HG03025 (cell line): ENCODE data around the gene FAM200C.

Experiments used
- ATAC-seq: cut with Tn5 transposase; IDR thresholded peaks from one replicate; pipeline ENCODE4 v1.9.1; 2021; ENCODE audit warnings: mild to moderate bottlenecking, moderate library complexity; ENCODE audit not compliant: unreplicated experiment, low FRiP score

Gene FAM200C

DNA sequence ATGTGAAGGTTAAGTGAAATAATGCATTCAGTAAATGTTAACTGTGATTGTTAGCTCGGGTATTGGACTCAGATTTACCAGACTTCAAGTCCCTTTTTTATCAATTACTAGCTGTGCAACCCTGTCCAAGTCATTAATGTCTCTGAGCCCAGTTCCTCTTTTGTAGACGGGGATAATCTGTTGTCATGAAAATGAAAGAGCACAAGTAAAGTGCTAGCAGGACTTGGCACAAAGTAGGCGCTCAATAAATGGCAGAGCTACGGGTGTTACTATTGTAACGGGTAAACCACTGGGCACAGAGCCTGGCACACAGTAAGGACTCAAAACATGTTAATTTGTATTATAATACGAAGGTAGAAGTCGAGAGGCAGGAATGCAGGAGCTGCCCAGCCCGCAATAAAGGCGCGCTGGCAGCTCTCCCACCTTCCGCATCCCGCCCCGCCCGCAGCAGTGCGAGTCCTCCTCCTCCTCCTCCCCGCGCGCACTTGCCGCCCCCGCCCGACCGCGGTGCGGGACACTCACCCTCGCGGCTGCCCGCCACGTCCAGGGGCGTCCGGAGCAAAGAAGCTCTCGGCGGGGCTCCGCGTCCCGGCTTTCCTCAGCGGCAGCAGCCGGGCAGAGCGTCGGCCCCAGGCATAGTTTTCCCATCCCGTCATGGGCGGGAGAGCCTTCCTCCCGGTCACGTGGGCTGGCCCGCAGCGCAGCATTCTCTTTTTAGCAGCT lies 29.7 kb downstream of the FAM200C start, which contains the start of gene C1QTNF2:
C1QTNF2 (minus strand) TSS at position 637 of the 723 bp plus-strand sequence. CDS start 15,615 bp downstream, outside the sequence.
- ATAC-seq = no peak

DNA sequence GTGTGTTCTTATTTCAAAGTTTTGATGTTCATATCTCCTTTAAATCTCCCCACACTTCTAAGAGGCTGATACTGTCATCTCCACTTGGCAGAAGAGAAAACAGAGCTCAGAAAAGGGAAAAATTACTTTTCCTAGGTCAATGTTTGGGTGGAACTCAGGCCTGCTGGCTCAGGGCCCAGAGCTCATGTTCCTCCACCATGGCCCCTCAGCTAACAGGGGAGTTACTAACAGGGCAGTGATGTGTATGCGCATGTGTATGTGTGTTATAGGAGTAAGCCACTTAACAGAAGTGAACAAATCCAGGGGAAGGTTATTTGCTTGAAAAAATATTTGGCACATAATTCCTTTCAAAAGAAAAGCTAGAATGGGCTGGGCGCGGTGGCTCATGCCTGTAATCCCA lies 32.0 kb downstream of the FAM200C start:
- no peak for ATAC-seq

DNA sequence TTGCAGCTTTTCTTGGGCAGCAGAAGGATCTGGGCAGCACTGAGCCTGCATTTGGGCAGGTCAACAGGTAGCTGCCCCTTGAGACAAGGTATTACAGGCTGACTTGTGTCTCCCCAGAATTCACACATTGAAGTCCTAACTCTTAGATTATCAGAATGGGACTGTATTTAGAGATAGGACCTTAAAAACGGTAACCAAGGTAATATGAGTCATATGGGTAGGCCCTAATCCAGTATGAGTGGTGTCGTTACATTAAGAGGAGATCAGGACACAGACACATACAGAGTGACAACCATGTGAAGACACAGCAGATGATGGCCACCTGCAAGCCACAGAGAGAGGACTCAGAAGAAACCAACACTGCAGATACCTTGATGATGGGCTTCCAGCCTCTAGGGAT lies 32.6 kb downstream of the FAM200C start:
- ATAC-seq = no peak

DNA sequence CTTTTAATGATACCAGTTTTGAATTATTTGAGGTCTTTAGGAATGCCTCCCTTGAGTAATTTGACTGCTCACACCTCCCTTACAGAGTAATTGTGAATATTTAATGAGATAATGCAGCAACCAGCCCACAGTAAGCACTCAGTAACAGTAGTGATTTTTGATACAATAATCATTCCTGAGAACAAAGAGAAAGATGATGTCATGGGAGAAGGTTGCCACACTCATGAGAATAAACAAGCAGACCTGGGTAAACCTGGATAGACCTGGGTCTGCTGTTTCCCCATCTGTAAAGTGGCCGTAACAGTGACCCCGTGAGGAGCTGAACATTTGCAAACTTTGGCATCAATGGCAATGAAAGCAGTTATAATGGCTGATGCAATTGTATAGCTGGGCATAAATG lies 33.6 kb downstream of the FAM200C start:
- ATAC-seq = no peak

DNA sequence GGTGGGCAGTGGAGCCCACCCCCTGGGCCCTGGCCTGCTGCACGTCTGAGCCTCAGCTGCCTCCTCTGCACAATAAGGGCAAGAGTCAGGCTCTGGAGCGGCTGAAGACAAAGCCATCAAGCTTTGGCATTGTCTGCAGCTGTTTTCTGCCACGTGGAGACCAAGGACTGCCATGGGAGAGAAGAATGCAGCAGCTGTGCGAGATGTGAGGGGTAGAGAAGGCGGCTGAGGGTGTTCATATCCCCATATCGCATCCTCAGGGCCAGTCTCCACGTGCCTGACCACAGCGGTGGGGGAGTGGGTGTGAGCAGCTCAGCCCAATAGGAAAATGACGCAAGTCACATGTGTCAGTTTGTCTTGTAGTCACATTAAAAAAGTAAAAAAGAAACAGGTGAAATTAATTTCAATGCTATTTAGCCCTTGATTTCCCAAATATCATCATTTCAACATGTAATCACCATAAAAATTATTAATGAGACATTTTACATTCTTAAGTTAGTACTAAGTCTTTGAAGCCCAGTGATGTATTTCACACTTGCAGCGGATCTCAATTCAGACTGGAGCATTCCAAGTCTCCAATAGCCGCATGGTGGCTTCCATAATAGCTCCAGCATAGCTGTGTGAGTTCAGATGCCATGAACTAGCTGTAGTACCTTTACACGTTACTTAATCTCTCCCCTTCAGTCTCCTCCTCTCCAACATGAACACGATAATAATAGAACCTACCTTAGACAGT lies 36.0 kb downstream of the FAM200C start:
- no peak for ATAC-seq

DNA sequence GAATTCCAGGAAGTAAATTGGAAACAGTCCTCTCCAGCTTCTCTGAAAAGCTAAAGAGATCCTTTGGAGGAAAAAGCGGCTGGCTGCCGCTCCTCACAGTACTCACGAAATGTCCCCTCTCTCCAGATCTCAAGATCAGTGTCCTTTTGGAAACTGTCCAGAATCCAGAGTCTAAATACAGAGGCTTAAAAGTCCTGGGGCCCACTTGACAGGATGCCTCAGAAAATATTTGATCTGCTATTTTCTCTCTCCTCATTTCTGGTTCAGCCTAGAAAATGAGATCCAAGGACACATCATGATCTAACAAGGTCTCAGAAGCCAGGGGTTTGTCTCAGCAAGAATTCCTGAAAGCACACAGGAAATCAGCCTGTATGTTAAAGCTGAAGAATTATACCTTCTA lies 36.6 kb downstream of the FAM200C start:
- ATAC-seq = no peak

DNA sequence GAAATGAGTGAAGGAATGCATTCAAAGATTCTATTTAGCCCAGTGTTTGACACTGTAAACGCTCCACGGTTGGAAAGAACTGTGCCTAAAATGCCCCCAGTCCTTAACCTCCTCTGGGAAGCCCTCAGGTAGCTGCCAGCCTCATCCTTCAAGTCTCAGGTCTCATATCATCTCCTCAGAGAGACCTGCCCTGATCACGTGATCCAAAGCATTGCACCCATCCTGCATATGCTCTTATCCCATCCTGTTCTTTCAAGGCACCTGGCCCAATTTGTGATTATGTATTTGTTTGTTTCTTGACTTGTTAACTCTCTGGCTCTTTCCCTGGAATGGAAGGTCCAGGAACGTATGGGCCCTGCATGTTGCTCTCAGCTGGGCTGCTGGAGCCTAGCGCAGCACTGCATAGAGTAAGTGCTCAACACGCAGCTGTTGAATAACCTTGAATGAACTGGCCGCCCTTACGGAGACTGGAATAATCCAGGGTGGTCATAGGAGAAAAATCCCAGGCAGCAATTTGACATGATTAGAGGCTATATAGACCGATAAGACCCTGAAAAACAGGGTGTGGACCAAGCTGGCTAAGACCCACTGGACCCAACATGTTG lies 38.1 kb downstream of the FAM200C start:
- no peak for ATAC-seq

DNA sequence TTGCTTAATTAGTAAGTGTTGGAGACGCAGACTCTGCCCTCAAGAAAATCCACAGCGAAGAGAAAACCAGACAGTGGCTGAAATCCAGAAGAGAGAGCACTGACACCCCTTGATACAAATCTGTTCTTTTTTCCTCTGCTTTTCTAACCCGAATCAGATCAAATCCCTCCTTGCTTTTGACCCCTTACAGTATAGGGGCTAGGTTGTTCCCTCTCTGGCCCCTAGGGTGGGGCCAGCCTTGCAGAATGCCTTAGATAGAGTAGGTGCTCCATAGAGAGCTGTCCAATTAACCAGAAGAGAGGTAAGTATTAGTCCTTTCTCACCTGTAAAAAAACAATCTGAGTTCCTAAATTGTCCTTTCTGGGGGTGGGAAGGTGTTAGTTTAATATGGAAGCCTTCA lies 39.5 kb downstream of the FAM200C start:
- ATAC-seq = no peak

DNA sequence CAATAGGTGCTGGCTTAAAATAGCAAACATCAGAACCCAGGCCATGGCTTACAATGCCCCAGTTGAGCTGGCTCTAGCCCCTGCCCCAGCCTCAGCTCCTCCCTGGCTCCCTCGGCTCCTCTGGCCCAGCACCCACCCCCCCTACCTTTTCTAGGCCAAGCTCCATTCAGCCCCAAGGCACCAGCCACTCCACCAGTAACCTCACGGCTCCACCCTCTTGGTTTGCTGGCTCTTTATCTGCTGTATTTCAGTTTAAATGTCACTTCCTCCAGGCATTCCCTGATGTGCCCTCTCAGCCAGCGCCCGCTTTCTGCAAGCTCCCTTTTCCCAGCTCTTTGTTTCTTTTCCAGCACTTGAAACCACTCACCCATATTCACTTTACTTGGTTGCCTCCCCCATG lies 40.0 kb downstream of the FAM200C start:
- ATAC-seq = no peak

DNA sequence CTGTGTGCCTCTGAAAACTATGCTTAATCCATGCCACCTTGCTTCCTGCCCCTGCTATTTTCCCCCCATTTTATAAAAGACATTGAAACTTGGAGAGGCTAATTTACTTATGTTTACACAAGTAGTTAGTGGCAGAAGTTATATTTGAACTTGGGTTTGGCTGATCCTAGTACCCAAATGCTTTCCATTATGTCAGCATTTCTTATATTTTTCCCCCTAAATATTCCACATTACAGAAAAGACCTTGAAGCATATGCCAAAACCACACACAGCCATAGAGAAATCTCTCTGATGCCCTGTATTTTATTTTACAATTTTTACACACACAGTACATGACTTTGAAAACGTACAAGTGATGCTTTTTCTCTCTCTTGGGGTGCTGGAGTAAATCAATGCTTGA lies 40.6 kb downstream of the FAM200C start:
- no peak for ATAC-seq

DNA sequence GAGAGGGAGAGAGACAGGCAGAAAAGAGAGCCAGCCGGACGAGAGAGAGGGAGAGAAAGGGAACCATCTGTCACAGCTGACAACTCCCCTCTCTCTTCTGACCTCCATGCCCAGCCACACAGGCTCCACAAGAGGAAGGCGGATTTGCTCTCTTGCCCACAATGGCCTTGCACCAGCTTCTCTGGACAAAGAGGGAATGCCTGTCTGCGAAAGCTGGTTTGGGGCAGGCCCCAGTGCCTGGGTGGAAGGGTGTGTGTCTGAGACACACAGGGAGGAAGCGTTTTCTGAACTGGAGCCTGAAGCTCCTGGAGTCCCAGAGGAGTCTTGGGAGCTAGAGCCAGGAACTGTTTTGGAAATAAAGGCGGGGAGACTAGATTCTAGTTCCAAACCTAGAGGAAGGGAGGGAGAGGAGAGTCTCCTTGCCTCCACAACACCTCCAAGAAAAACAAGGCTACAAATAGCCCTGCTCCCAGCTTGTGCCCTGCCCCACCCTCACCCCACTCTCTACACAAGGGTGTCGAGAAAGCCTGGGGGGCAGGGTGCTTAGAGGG lies 41.9 kb downstream of the FAM200C start:
- ATAC-seq = no peak

DNA sequence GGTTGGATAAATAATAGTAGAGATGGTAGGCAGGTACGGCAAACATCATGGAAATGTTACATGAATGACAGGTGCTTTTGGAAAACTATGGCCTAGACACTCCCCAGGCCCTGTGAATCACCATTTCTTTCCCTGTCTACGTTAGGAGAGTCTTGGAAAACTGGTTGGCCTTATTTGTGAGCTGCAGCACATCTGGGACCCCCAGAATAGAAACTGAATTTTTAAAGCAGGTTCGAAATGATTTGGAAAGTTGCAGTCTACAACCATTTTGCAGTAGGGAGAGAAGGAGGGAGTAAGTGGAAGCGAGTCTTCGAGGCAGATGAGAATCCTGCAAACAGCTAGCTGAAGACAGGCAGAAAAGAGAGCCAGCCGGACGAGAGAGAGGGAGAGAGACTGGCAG lies 42.5 kb downstream of the FAM200C start:
- ATAC-seq = no peak

DNA sequence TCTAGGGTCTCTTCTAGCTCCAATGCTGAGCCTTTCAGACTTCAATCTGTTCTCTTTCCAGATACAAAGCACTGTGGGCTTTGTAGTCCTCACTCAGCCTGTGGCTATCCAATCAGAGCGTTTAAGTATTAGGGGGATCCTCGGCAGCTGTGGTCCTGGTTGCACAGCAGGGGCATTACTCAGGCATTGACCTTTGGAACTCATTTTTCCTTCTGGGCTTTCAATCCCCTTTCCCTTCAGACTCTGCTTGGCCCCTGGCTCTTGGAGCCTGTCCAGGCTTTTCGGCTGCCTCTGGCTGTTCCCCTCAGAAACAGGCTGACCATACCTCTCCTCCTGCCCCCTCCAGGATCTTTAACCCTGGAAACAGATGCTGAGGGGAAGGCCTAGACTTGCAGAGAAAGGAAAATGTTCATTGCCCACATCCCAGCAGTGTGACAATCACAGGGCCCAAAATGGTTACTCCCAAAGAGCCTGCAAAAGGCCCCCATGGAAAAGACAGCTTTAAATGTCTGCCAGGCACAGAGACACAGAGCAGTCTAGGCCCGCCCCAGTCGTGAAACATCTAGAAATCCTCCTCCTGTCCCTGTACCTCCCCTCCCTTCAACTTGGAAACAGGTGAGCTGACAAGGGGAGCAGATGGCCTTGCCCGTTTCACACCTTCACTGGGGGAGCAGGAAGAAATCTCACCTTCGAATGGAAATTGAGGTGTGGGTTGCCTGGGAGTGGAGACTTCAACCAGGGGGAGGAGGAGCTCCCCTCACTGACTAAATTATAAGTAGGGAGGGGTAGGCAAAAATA lies 43.1 kb downstream of the FAM200C start:
- ATAC-seq = no peak

DNA sequence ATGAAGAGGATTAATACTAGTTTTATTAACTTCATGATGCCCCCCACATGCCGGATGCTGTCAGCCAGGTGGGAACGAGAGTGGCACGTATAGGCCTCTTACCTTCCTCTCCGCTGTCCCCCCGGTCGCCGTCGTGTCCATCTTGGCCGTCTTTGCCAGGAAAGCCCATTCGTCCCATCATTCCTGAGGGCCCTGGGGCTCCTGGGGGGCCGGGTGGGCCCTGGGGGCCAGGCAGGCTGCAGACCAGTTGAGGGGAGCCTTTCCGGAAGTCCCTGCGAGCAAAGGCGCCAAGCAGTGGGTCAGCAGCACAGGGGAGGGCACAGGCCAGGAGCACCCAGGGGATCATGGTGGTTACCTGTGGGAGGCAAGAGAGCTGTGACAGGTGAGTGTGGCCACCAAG lies 45.2 kb downstream of the FAM200C start:
- ATAC-seq = no peak

DNA sequence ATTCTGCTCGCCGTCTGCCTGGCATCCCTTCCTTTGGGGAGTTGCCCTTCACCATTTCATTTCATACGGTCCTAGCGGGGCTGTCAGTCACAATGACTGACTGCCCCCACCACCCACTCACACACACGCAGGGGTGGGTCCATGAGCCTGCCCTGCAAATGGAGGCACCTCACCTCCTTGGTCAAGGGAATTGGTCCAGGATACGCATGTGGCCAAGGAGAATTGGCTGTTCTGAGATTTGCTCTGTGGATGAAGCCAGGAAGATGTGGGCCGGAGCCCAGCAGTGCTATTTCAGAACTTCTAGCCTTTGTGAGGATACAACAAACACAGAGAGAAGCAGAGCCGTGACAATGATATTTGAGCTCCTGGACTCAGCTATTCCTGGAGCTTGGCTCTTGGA lies 46.5 kb downstream of the FAM200C start:
- ATAC-seq = no peak

DNA sequence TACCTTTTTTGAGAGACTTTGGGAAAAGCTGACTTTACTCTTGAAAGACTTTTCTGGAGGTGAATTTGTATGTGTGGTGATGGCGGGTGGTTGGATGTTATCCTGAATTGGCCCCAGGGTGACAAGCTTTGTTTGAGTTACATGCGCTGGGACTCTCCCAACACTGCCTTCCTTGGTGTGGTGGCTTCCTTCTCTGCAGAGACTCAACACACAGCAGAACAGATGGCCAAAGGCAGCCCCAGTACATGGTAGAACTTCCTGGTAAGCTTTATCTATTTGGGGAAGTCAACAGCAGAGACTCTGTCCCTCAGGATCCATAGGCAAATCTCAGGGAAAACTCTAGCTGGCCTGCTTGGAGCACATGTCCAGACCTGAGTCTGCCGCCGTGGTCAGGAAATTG lies 47.5 kb downstream of the FAM200C start:
- no peak for ATAC-seq

DNA sequence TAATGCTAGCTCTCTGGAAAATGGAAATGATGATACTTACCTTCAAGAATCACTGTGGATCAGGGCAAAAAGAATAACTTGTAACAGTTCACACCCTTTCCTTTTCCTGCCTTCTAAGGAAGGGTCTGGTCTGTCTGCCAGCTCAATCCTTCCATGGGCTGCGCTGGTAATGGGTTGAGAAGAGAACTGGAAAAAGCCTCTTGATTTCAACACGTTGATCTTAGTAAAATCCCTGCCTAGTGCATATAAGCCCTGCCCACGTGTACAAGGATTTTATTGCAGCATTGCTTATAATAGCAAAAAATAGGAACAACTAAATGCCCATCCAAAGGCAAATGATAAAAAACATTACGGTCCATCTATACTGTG lies 49.9 kb downstream of the FAM200C start:
- ATAC-seq = no peak

DNA sequence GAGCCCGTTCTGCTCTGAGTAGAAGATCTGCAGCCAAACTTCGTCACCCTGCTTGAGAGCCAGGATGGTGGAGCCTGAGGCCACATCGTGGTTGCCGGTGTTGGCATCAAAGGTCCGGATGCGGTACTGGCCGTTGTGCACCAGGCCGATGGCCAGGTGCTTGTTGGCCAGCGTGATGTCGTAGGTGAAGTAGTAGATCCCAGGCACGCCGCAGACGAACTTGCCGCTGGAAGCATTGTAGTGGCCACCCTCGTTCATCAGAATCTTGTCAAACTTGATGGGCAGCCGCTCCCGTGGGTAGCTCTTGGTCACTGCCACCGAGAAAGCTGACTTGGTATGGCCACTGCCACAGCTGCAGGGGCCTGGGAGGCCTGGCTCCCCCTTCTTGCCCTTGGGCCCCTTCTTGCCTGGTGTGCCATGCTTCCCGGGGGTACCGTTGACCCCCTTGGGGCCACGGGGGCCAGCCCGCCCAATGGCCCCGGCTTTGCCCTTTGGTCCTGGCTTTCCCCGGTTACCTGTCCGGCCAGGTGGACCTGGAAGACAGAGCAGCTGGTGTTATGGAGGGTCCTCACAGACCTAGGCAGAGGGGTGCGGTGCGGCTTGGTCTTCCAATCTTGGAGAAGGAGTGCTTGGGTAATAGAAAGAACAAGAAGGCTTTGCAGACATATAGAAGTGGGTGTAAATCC lies 50.5 kb downstream of the FAM200C start:
- ATAC-seq = no peak

DNA sequence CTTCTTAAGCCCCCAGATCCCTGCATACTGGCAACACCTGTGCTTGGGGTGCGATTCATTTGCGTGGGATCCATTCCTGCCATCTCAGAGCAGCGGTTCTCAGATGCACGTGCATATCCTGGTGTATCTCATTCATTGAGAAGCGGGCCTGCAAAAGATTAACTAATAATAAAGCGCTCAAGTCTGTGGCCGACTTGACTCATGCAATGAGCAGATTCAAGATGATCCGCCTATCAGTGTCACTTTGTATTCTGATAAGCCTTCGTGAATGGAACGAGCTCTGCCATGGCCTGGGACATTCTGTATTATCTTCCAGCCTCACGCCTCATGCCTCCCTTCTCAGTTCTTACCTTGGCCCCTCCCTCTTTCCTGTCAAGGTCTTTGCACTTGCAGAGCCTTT lies 51.8 kb downstream of the FAM200C start:
- no peak for ATAC-seq

DNA sequence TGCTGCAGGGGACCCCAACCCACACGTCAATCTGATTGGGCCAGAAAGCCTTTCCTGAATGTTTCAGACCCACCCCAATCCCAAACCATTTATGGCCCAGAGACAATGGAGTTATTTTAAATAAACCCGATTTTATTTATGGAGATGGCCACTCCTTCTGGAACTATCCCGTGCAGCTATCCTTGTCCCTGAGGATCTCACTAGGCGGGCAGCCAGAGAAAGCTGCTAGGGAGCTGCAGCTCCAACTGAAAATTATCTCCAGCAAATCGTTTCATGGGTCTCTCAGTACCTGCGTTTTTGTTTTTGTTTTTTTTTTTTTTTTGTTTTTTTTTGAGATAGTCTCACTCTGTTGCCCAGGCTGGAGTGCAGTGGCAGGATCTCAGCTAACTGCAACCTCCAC lies 52.4 kb downstream of the FAM200C start:
- ATAC-seq = no peak
